ENCODE measurements around the gene GSTT4.
A peak's percentile ranks its signal among the peaks of the same experiment; 100 is the strongest.

GSTT4 gene

DNA sequence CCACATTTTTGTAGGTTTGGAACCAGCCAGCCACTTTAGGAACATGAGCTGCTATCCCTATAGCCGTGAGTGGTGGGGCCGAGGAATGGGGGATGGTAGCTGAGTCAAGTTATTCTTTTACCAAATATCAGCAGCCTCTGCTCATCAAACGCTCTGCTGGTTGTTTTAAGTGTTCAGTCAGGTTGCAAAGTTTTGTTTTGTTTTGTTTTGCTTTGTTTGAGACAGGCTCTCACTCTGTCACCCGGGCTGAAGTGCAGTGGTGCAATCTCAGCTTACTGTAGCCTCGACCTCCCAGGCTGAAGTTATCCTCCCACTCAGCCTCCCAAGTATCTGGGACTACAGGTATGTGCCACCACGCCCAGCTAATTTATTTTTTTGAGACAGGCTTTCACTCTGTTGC lies 20.2 kb upstream of the GSTT4 start:
- H3K36me3 ChIP-seq (ENCODE audit: control insufficient read depth, insufficient read depth, low read length), result no peaks in the 10 kb centered on the region; the same call in 1 of the 2 replicates
- no peaks in the 10 kb centered on the region for H3K27me3 ChIP-seq (ENCODE audit: control insufficient read depth, insufficient read depth, low read length)
- no peak overlapping the region for H3K27ac ChIP-seq (ENCODE audit: low read depth, low read length)
- no peak overlapping the region for H3K4me3 ChIP-seq (ENCODE audit: low read depth, low read length)
- no peaks in the 10 kb centered on the region for H3K9me3 ChIP-seq (ENCODE audit: control insufficient read depth, insufficient read depth, low read length)
- peaks cover 5% of the 10 kb centered on the region for H3K4me1 ChIP-seq (ENCODE audit: control insufficient read depth, insufficient read depth, low read length)
- no peak overlapping the region for H3K9ac ChIP-seq (ENCODE audit: low read depth, low read length)

DNA sequence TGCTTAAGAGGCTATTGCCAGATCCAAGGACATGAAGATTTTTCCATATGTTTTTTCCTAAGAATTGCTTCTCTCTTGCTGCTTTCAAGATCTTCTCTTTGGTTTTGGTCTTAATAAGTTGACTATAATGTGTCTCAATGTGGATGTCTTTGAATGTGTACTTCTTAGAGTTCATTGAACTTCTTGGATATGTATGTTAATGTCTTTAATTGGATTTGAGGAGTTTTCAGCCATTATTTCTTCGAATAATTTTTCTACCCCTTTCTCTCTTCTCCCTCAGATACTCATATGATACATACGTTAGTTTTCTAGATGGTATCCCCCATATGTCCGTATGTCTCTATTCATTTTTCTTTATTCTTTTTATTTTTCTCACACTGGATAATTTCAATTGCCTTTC lies 19.1 kb upstream of the GSTT4 start:
- H3K4me1 ChIP-seq (ENCODE audit: control insufficient read depth, insufficient read depth, low read length), result peaks cover 5% of the 10 kb centered on the region
- H3K9ac ChIP-seq (ENCODE audit: low read depth, low read length), result no peak overlapping the region
- H3K4me3 ChIP-seq (ENCODE audit: low read depth, low read length), result no peak overlapping the region
- H3K27ac ChIP-seq (ENCODE audit: low read depth, low read length), result no peak overlapping the region
- no peaks in the 10 kb centered on the region; the same call in 1 of the 2 replicates for H3K36me3 ChIP-seq (ENCODE audit: control insufficient read depth, insufficient read depth, low read length)
- no peaks in the 10 kb centered on the region for H3K9me3 ChIP-seq (ENCODE audit: control insufficient read depth, insufficient read depth, low read length)
- no peaks in the 10 kb centered on the region for H3K27me3 ChIP-seq (ENCODE audit: control insufficient read depth, insufficient read depth, low read length)

GRCh38 chr22:24023204-24023789 lies 18.0 kb upstream of the GSTT4 start:
- peaks cover 5% of the 10 kb centered on the region for H3K4me1 ChIP-seq (ENCODE audit: control insufficient read depth, insufficient read depth, low read length)
- no peaks in the 10 kb centered on the region for H3K27me3 ChIP-seq (ENCODE audit: control insufficient read depth, insufficient read depth, low read length)
- H3K9me3 ChIP-seq (ENCODE audit: control insufficient read depth, insufficient read depth, low read length), result no peaks in the 10 kb centered on the region
- no peak overlapping the region for H3K27ac ChIP-seq (ENCODE audit: low read depth, low read length)
- H3K36me3 ChIP-seq (ENCODE audit: control insufficient read depth, insufficient read depth, low read length), result no peaks in the 10 kb centered on the region; the same call in 1 of the 2 replicates
- H3K4me3 ChIP-seq (ENCODE audit: low read depth, low read length), result no peak overlapping the region
- no peak overlapping the region for H3K9ac ChIP-seq (ENCODE audit: low read depth, low read length)

DNA sequence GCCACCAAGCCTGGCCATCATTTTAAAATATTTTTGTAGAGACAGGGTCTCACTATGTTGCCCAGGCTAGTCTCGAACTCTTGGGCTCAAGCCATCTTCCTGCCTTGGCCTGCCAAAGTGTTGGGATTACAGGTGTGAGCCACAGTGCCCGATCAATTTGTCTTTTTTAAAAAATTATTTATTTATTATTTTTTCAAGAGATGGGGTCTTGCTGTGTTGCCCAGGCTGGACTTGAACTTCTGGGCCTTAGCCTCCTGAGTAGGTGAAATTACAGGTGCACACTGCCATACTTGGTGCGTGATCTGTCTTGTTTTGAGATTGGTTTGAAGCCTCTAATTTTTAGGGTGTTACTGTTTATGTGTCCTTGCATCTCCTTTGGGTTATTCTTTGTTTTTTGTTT lies 16.1 kb upstream of the GSTT4 start:
- no peaks in the 10 kb centered on the region for H3K27me3 ChIP-seq (ENCODE audit: control insufficient read depth, insufficient read depth, low read length)
- H3K36me3 ChIP-seq (ENCODE audit: control insufficient read depth, insufficient read depth, low read length), result peaks cover 5% of the 10 kb centered on the region; the same call in 1 of the 2 replicates
- H3K4me1 ChIP-seq (ENCODE audit: control insufficient read depth, insufficient read depth, low read length), result peaks cover 5% of the 10 kb centered on the region
- H3K27ac ChIP-seq (ENCODE audit: low read depth, low read length), result no peak overlapping the region
- H3K4me3 ChIP-seq (ENCODE audit: low read depth, low read length), result no peak overlapping the region
- H3K9ac ChIP-seq (ENCODE audit: low read depth, low read length), result no peak overlapping the region
- no peaks in the 10 kb centered on the region for H3K9me3 ChIP-seq (ENCODE audit: control insufficient read depth, insufficient read depth, low read length)

GRCh38 chr22:24016156-24016555 lies 10.9 kb upstream of the GSTT4 start:
- Histone ChIP-seq H3K9ac (ENCODE audit: low read depth, low read length) (no peak overlapping the region), H3K27me3 (ENCODE audit: control insufficient read depth, insufficient read depth, low read length) (no peaks in the 10 kb centered on the region), H3K4me3 (ENCODE audit: low read depth, low read length) (no peak overlapping the region), H3K9me3 (ENCODE audit: control insufficient read depth, insufficient read depth, low read length) (no peaks in the 10 kb centered on the region), H3K36me3 (ENCODE audit: control insufficient read depth, insufficient read depth, low read length) (0 out of 2 replicates have a peak, but pooled peaks cover 5% of the 10 kb centered on the region), H3K4me1 (ENCODE audit: control insufficient read depth, insufficient read depth, low read length) (no peaks in the 10 kb centered on the region), H3K27ac (ENCODE audit: low read depth, low read length) (no peak overlapping the region)

- Histone ChIP-seq H3K4me1 (ENCODE audit: control insufficient read depth, insufficient read depth, low read length) (no peaks in the 10 kb centered on the region), H3K27ac (ENCODE audit: low read depth, low read length) (peak overlapping the region; percentile 82)
These were observed 6.4 kb upstream of the GSTT4 start for GRCh38 chr22:24011735-24012068.

DNA sequence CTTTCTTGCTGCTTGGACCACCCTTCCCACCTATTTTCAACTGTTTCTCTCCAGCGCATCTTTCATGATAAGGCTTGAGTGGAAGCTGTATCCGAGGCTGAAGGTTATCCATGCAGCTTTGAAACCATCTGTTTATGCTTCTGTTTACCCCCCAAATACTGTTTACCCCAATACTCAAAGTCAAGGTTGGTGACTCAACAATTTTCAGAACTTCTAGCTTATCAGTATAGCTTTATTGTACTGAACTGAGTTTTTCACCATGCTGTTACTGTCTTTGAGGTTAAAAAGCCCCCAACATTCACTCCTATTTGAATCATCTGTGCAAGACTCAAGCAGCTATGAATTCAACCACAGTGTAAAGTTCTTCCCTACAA lies 4.8 kb upstream of the GSTT4 start:
- no peak overlapping the region for H3K4me3 ChIP-seq (ENCODE audit: low read depth, low read length)
- no peaks in the 10 kb centered on the region for H3K4me1 ChIP-seq (ENCODE audit: control insufficient read depth, insufficient read depth, low read length)
- H3K9me3 ChIP-seq (ENCODE audit: control insufficient read depth, insufficient read depth, low read length), result no peaks in the 10 kb centered on the region
- H3K36me3 ChIP-seq (ENCODE audit: control insufficient read depth, insufficient read depth, low read length), result no peaks in the 10 kb centered on the region
- H3K27ac ChIP-seq (ENCODE audit: low read depth, low read length), result no peak overlapping the region
- H3K9ac ChIP-seq (ENCODE audit: low read depth, low read length), result no peak overlapping the region
- no peaks in the 10 kb centered on the region for H3K27me3 ChIP-seq (ENCODE audit: control insufficient read depth, insufficient read depth, low read length)

More at GRCh38 chr22:24011735-24012068, 6.4 kb upstream of the GSTT4 start:
- peak overlapping the region; percentile 52 for H3K9ac ChIP-seq (ENCODE audit: low read depth, low read length)
- H3K27me3 ChIP-seq (ENCODE audit: control insufficient read depth, insufficient read depth, low read length), result no peaks in the 10 kb centered on the region
- peak overlapping the region; percentile 83 for H3K4me3 ChIP-seq (ENCODE audit: low read depth, low read length)
- no peaks in the 10 kb centered on the region for H3K9me3 ChIP-seq (ENCODE audit: control insufficient read depth, insufficient read depth, low read length)
- H3K36me3 ChIP-seq (ENCODE audit: control insufficient read depth, insufficient read depth, low read length), result no peaks in the 10 kb centered on the region

GRCh38 chr22:24009227-24010017 lies 4.2 kb upstream of the GSTT4 start:
- Histone ChIP-seq H3K9me3 (ENCODE audit: control insufficient read depth, insufficient read depth, low read length) (no peaks in the 10 kb centered on the region), H3K9ac (ENCODE audit: low read depth, low read length) (no peak overlapping the region), H3K36me3 (ENCODE audit: control insufficient read depth, insufficient read depth, low read length) (no peaks in the 10 kb centered on the region), H3K27me3 (ENCODE audit: control insufficient read depth, insufficient read depth, low read length) (no peaks in the 10 kb centered on the region), H3K27ac (ENCODE audit: low read depth, low read length) (no peak overlapping the region), H3K4me1 (ENCODE audit: control insufficient read depth, insufficient read depth, low read length) (no peaks in the 10 kb centered on the region), H3K4me3 (ENCODE audit: low read depth, low read length) (no peak overlapping the region)

GRCh38 chr22:24008381-24009226 lies 3.4 kb upstream of the GSTT4 start:
- H3K4me1 ChIP-seq (ENCODE audit: control insufficient read depth, insufficient read depth, low read length), result no peaks in the 10 kb centered on the region
- no peak overlapping the region for H3K27ac ChIP-seq (ENCODE audit: low read depth, low read length)
- H3K36me3 ChIP-seq (ENCODE audit: control insufficient read depth, insufficient read depth, low read length), result no peaks in the 10 kb centered on the region
- no peaks in the 10 kb centered on the region for H3K27me3 ChIP-seq (ENCODE audit: control insufficient read depth, insufficient read depth, low read length)
- no peak overlapping the region for H3K4me3 ChIP-seq (ENCODE audit: low read depth, low read length)
- no peaks in the 10 kb centered on the region for H3K9me3 ChIP-seq (ENCODE audit: control insufficient read depth, insufficient read depth, low read length)
- H3K9ac ChIP-seq (ENCODE audit: low read depth, low read length), result no peak overlapping the region

- no peak overlapping the region for H3K4me3 ChIP-seq (ENCODE audit: low read depth, low read length)
- H3K27ac ChIP-seq (ENCODE audit: low read depth, low read length), result no peak overlapping the region
- H3K27me3 ChIP-seq (ENCODE audit: control insufficient read depth, insufficient read depth, low read length), result no peaks in the 10 kb centered on the region
- H3K4me1 ChIP-seq (ENCODE audit: control insufficient read depth, insufficient read depth, low read length), result no peaks in the 10 kb centered on the region
- H3K9ac ChIP-seq (ENCODE audit: low read depth, low read length), result no peak overlapping the region
- H3K36me3 ChIP-seq (ENCODE audit: control insufficient read depth, insufficient read depth, low read length), result no peaks in the 10 kb centered on the region
- no peaks in the 10 kb centered on the region for H3K9me3 ChIP-seq (ENCODE audit: control insufficient read depth, insufficient read depth, low read length)
These were observed 2.7 kb upstream of the GSTT4 start for GRCh38 chr22:24008022-24008283.

Measured in HUES48 (cell line).